SU-DHL-6 (cell line): Measurements from ENCODE around the gene TLK2.

Experiments used
- CTCF ChIP-seq: fragments of 200-600 bp; sonication (generic); IDR thresholded peaks from one replicate; pipeline ENCODE4 v1.5.1; 2017; ENCODE audit warnings: antibody characterized with exemption, mild to moderate bottlenecking, low read length, moderate library complexity; ENCODE audit not compliant: insufficient read depth, poor library complexity, severe bottlenecking
- EZH2phosphoT487 ChIP-seq: fragments of 200-600 bp; sonication (generic), shearing (Covaris generic); conservative IDR thresholded peaks from 2 replicates; pipeline ENCODE4 v1.6.1; 2018; ENCODE audit warnings: mild to moderate bottlenecking, antibody characterized with exemption, low read length, moderate library complexity, mixed read lengths

- TF ChIP-seq CTCF: no peak
- TF ChIP-seq EZH2phosphoT487: no peak
Observed at GRCh38 chr17:62641153-62641552, 162.5 kb downstream of the TLK2 start.
